GM21367 (cell line): ENCODE data around the gene DAD1.
"Not testable (repeated sequence)": the region's sequence is repeated elsewhere in the genome, so short reads cannot be mapped to it uniquely, and the experiment has no call there.

Experiments used
- ATAC-seq: cut with Tn5 transposase; IDR thresholded peaks from one replicate; pipeline ENCODE4 v1.9.1; 2021; ENCODE audit not compliant: unreplicated experiment

The DAD1 gene

DNA sequence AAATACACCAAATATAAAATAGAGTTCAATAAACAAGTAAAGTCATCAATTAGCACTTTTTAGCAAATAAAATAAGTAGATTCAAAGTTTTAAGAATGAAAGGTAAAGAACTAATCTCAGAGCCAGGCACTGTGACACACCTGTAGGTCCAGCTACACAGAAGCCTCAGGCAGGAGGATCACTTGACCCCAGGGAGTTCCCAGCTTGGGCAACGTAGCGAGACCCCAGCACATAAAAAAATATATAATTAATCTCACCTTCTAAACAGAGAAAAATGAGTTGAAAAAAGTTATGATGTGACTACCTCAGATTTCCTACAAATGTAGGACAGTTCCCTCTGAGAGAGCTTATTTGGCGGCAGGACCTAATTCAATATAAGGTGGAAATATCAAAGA, 19.3 kb downstream of the DAD1 start:
- no peak for ATAC-seq

DNA sequence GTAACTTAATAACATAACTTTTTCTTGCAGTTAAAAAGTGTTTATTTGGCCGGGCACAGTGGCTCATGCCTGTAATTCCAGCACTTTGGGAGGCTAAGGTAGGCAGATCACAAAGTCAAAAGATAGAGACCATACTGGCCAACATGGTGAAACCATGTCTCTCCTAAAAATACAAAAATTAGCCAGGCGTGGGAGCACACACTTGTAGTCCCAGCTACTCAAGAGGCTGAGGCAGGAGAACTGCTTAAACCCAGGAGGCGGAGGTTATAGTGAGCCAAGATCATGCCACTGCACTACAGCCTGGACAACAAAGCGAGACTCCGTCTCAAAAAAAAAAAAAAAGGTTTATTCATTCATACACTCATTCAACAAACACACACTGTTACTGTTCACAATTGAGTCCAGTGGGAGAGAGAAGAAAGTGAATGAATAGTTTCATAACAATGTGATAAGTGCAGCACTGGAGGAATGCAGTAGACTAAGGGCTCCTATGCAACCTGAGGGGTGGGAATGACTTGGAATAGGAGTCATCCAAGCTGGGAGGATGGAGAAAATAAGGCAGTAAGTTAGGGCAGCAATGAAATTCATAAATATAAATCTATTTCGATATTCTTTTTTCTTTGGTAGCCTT, 19.8 kb downstream of the DAD1 start:
- ATAC-seq: no peak

DNA sequence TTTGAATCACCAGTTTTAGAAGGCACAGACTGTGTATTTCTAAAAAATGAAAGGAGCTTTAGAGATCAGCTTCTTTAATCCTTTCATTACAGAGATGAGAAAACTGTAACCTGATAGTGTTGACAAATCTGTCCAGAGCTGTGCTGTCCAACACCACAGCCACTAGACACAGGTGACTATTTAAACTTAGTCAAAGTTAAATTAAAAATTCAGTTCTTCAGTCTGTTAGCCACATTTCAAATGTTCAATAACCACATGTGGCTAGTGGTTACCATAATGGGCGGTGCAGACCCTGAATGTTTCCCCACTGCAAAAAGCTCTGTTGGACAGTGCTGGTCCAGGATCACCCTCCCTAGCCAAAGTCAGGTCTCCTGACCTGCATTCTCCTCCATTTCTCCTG, 21.6 kb downstream of the DAD1 start:
- no peak for ATAC-seq

DNA sequence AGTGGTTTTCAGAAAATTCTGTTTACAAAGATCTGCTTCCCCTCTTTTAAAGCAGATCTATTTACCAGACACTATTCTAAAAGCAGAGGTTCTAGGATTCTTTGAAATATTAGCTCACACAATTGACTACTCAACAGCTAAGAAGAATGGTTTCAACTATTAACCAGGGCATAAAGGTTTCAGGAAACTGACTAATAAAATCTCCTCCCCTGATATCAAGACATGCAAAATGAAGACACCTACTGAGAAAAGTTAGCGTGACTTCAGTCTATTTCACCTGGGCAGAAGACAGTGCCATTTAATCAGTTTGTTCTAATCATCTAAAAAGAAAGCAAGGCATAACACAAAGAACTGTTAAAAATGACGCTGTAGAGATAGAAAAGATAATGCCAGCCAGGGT, 22.2 kb downstream of the DAD1 start:
- no peak for ATAC-seq

DNA sequence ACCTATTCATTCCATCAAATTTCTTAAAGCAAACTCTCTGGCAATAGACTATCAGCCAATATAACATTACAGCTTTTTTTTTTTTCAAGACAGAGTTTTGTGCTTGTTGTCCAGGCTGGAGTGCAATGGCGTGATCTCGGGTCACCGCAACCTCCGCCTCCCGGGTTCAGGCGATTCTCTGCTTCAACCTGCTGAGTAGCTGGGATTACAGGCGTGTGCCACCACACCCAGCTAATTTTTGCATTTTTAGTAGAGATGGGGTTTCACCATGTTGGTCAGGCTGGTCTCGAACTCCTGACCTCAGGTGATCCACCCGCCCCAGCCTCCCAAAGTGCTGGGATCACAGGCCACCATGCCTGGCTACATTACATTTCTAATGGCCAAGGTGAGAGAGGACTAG, 22.8 kb downstream of the DAD1 start:
- not testable (repeated sequence) for ATAC-seq

DNA sequence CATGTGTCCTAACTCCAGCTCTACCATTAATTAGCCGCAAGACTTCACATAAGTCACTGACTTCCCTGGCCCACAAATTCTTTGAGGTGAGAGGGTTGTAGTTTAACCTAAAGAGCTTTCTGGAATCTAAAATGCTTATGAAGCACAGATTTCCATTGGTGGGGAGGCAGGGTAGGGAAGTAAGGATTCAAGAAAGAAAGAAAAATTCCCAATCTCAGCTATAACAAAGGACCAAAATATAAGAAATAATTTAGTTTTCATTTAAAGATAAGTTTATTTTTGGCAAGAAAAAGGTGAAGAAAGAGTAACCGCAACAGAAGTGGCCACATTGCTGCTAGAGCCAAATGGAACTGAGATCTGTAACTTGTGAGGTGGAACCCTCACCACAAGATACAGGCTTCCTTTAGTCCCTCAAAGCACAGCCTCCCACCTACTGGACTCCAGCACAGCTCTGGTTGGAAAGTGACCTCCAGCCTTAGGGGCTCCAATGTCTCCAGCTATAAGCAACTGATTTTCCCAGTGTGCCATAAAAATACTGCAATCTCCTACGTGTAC, 23.6 kb downstream of the DAD1 start:
- peak; percentile 38 for ATAC-seq

DNA sequence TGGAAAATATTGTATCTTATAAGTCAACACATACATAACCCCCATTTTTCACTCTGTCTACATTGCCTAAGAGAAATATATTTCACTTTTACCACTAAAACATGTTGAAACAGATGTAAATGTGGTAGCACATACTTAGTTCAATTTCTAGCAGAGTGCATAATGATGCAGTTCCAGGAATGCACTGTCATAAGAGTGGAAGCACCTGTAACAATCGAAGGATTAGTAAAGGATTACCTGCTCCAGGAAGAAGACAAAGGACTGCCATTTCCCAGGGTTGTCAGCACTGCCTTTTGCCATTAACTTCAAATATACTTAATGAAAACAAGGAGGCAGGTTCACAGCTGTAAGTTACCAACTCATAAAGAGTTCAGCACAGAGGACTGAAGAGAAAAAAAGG, 24.6 kb downstream of the DAD1 start:
- ATAC-seq: no peak

DNA sequence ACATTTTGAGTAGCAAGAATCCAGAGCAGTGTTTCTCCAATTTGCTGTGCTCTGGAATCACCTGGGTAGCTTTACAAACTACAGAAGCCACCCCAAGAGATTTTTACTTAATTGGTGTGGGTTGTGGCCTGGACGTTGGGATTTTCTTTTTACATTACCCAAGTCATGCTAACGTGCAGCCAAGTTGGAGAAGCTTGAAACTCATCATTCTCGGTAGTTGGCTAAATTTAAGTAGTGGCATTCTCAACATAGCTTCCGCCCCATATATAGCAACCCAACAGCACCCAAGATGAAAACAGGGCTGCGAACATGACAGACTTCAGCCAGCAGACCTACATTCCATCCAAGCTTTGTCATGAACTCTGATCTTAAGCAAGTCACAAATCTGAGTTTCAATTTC, 25.0 kb downstream of the DAD1 start:
- no peak for ATAC-seq

DNA sequence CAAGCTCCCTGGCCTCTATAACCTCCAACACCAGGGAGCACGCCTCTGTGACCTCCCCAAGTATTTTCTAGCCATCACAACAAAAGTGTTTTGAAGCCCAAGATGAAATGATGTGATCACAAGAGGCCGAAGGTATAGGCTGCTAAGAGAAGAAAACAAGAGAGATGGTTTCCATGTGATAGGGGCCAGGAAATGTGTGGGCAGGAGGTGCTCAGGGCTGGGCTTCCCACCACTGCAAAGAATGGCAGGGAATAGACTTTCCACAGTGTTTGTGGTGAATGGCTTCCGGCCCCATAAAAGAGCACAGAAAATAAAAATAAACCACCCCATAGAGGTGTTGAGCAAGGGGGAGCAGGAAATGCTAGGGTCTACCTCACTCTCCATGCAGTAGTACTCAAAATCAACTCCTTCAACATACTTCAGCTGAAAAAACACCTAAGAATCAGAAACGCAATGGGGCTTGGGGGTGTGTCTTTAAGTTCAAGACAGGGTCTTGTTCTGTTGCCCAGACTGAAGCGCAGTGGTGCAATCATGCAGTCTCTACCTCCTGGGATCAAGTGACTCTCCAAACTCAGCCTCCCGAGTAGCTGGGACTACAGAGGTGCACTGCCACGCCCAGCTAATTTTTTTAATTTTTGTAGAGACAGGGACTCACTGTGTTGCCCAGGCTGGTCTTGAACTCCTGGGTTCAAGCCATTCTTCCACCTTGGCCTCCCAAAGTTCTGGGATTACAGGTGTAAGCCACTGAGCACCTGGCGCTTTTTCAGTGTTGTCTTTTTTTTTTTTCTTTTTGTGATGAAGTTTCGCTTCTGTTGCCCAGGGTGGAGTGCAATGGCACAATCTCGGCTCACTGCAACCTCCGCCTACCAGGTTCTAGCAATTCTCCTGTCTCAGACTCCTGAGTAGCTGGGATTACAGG, 27.1 kb downstream of the DAD1 start:
- ATAC-seq: no peak

DNA sequence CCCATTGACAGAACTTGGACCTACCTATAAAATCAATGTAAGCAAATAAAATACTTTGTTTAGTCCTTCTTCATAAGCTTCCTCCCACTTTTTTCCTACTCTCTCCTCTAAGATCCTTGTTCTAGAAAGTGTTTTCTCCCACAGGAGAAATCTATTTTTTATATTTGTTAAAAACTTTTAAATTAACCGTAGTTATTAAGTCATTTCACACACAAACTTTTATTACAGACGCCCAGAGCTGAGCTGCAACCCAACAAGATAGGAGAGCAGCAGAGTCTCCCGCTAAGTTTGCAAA, 27.7 kb downstream of the DAD1 start:
- ATAC-seq: no peak

DNA sequence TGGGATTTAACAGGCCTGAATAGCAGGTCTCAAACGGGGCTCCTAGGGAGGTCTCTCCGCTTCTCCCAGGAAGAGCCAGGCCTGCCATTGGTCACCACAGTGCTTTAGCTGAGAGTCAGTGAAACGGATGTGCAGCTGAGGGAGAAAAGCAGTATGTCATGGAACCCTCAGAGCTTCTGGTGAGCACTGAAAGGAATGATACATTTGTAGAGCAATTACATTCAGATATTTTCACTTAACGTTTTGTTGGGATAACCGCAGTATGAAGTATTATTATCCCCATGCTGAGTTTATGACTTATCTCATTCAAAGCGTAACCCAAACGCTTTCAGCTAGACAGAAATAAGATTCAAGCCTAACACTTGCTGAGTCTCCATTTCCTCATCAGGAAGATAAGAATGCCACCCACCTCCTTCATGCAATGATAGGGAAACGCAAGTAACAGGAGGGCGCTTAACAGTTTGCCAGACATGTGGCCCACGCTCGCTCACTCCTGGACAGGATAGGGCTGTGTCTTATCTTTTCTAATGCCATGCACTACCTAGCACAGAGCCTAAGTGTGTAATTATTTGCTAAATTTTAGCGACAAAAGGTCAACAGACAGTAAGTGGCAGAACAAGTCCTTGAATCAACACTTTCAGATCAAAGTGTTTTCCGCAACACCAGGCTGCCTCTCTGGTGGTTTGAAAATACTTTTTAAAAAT, 28.2 kb downstream of the DAD1 start:
- no peak for ATAC-seq

DNA sequence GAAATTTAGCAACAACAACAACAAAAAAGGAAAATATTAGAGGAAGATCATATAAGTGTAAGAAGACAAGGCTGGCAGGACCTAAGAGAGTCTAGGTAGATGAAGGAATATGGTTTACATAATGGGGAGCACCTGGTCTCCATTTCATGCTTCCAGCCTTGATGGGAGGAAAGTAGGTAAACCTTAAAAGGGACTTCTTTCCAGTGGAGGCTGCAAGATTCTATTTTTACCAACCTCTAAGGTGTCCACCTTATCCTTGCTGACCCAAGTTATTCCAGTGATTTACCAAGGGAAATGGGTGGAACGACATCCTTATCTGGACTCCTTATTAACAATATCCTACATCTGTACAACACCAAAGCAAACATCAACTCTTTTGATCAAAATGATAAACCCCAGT, 30.0 kb downstream of the DAD1 start:
- ATAC-seq: no peak

DNA sequence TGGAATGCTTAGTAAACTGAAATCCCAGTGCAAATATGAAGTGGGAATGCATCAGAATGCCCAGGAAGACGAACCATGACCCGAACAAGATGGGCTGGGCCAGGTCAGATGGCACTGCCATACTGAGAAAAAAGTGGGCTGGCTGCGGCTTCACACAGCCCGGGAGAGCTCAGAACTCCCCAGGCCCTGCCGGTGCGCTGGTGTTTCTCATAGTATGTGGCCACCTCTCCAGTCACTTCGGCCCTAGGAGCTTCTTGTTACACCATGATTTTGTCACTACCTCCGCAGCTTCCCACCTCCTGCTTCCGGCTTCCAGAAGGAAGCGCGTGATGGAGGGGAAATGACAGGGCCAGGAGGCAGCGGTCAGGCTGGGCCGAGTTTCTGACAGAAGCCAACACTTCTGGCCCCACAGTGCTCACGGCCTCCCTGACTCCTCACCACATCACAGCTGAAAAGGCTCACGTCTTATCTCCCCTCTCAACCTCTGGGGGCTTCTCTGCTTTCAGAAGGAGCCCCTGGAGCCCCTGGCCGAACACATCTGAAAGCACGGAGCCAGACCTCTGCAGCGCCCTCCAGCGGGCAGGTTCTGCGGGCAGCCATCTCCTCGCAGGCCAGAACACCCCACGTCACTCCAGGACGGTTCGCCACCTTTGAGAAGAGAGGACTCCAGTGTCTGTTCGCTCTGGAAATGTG, 30.7 kb downstream of the DAD1 start:
- no peak for ATAC-seq

DNA sequence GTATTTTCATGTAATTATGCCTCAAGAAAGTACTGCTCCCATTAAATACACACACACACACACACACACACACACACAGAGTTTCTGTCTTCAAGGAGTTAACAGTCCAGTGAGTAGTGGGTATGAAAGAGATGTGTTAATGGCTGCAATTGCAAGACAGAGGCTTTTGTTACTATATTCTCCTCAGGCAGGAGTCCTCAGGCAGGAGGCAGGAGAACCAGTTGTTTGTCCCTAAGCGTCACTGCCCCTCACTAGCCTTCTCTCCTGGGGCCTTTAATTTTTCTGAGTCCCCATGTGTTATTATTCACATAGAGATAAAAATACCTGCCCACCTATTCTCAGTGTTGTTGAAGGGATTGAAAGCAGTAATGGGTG, 31.2 kb downstream of the DAD1 start:
- ATAC-seq: no peak

DNA sequence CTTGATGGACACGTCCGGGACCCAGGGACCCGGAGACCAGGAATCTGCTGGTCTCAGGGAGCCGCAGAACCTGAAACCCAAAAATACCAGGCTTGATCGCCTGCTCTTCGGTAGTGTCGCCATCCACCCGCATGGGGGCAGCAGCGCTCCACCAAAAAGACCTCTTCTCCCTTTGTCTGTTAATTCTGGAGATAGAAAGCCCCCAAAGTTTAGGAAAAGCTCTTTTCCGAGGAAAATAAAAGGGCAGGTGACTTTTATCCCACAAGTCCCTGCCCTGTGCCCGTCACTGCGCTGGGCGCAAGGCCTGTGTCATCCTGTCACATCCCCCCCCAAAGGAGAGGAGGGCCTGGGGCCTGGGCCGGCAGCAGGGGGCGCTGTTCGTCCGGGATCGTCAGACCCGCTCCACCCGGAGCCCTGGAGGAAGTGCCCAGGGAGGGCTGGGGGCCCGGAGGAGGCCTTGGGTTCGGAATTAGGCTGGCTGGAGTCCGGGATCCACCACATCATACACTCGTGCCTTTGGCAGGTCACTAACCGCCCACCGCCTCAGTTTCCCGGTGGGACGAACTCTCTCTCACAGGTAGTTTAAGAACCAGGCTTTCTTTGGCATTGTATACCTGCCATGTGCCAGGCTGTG, 31.9 kb downstream of the DAD1 start:
- peak; percentile 27 for ATAC-seq

DNA sequence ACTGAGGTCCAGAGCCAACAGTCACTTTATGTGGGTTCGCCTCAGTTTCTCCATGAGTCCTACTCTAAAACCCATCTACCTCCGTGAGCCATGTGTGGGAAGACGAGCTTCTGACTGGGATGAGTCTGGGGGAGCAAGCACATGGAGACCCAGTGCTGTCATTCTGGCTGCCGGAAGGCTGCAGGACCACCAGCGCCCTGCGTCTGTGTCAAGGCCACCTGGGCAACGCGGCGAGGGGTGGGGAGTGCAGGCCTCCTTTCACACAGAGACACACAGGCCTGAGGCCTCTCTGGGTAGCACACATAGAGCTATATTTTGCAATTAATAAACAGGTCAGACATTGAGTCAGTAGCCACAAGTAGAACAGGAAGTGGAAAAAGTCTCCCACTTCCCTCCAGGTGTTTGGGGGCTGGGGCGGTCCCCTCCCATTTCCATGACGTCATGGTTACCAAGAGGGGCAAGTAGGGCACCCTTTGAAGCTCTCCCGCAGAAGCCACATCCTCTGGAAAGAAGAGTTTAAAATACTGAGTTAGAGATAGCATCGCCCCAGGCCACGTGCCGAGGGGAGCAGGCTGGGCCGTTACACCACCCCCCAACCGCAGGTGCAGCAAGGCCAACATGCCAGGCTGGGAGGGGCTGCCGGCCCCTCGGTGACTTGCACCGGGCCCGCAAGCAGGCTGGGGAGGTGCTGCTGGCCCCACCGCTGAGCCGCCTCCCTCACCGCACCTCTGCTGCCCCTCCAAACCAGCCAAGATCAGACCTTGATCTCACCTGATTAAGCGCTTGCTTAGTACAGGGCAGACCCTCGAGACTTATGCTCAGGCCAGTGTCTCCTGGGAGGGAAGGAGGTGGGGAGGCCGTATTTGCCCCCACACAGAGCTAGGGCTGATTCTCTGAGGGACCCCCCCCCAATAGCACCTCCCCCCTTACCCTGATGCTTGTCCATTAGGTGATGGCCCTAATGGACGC, 32.7 kb downstream of the DAD1 start:
- ATAC-seq: peak; percentile 59

DNA sequence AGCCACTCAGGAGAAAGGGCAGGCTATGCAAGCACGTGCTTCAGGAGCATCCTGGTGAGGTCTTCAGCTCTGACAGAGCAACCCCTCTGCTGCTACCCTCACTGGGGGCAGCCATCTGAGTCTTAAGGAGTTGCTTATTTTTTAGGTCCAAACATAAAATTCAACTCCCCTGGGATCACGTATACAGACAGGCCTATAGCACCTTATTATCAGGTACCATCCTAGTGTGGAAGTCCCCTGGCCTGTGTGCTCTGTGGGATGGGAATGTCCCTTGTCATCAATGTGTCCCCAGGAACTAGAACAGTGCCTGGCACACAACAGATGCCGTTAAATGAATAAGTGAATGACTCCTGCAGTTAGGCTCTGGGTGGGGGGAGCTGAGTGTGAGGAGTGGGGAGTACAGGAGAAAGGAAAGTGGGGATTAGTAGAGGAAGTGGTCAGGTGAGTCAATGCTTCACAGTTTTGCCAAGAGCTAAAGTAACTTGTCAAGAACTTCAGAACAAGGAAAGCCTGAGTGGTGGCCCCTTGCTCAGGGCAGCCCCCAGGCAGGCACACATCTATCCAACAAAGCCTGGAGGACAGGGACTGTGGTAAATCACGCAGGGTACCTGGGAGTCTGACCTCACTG, 33.5 kb downstream of the DAD1 start:
- peak; percentile 2 for ATAC-seq

DNA sequence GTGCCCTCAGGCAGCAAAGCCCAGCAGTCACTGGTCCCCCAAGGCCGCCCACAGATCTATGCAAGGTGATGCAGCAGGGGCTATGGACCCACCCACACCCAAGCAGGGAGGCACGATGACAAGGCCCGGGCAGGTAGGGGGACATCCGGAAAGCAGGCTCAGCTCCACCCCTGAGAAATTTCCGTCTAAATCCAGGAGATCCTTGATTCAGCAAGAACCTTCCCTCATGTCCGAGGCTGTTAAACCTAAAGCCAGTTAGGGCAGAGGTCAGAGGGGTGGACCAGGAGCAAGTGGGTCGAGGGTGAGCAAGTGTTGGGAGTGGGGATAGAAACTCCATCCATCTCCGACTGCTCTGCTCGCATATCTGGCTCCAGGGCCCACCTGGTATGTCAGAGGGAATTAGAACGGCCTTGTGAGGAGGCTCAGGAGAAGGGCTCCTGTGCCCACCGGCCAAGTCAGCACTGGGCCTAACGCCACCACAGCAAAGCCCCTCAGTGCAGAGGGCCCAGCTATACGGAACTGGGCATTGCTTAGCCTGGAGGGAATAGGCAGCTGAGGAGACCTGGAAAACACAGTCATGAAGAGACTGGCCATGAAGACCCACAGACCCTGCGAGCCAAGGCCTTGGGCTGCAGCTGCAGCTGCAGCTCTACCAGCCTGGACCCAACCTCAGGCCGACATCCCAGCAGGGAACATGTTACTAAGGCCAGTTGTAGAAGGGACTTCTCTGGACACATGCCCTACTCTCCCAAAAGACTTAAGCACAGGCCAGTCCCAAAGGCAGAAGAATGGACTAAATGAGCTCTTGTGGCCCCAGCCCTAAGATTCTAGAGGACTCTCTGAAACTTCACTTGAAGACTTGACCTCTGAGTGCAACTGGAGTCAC, 34.3 kb downstream of the DAD1 start:
- no peak for ATAC-seq
